ENCODE results near the gene MED31. TPM values are rescaled to one million over a fixed set of nuclear protein-coding genes. Genes with fewer than 3 reads are reported as not detected.
A peak's percentile ranks its signal among the peaks of the same experiment; 100 is the strongest.

The MED31 gene
- total and polyA plus RNA-seq, 2 of the 13 experiments (the other 11 are each of a cell fraction or from before 2014, with no cell fraction given) = 19.0 to 20.9 TPM

GRCh38 chr17:6651354-6651918 lies at the start of gene MED31, which contains the start of gene C17orf100 (continued):
- TF ChIP-seq GATA4 (IDR thresholded peaks at IDR 0.05; ENCODE audit: borderline replicate concordance, low read depth) (peak; percentile 69; the same call in 1 of the 2 replicates), ATF1 (CRISPR knock-in tag; IDR thresholded peaks at IDR 0.05) (0 out of 2 replicates have a peak, but pooled peaks have one; percentile 57), MXI1 (IDR thresholded peaks at IDR 0.05; ENCODE audit: borderline replicate concordance, low read depth, low read length) (peak; percentile 91; the same call in 1 of the 3 replicates), HOXA3 (CRISPR knock-in tag; IDR thresholded peaks at IDR 0.05) (peak; percentile 65; the same call in 1 of the 2 replicates), ELF1 (CRISPR knock-in tag; IDR thresholded peaks at IDR 0.05) (peak; percentile 83), KDM2A (CRISPR knock-in tag; IDR thresholded peaks at IDR 0.05; ENCODE audit: borderline replicate concordance, low read depth) (peak; percentile 78; the same call in 1 of the 2 replicates)

DNA sequence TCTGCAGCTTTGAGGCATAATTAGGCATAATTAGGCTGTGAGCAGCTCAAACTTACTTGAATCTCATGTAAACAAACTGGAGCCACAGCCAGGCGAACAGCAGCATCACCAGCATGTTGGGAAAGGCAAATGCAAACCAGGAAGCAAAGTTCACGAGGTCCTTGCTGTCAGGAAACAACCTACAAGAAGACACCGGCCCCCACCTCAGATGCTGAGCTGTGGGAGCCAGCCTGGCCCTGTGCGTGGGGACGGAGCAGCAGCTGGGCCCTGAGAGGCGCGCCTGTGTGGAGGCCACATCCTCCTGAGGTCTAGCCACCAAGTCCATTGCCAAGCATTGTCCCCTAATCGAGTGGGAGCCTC lies 49.5 kb upstream of the MED31 start:
- H3K9me3 ChIP-seq (ENCODE audit: low read length) = no peaks in the 10 kb centered on the region
- ATAC-seq = peak; percentile 1; the same call in 2 of the 3 replicates
- intact Hi-C loops (cut with micrococcal nuclease; ENCODE audit: unreplicated experiment) (loop anchor here (1.0 to 2.0 kb wide), 3 partner anchors 11 to 35 kb away; no protein-coding TSS in a partner anchor), in situ Hi-C loops (cut with HindIII; ENCODE audit: extremely low pct_ligation_motif_present, low pct_unique_long_range_greater_than_20kb) (no loop called here)
- peak overlapping the region; percentile 70 for H3K4me2 ChIP-seq (ENCODE audit: low read depth, low read length)
- 15% methylated on average over 7 of the region's 8 CpGs for WGBS (ENCODE audit: low lambda C conversion rate)
- H4K20me1 ChIP-seq (ENCODE audit: insufficient read depth, low read length) = no peaks in the 10 kb centered on the region
- H3K4me3 ChIP-seq (replicated peaks in 1 of 3; ENCODE audit: insufficient read depth in 1 of 3, low read depth in 2 of 3, low read length in 3 of 3) = peak overlapping the region in 1 of 3 experiments; percentile 41; a peak in 2 of 6 replicates
- peaks cover 79% of the 10 kb centered on the region for H3K4me1 ChIP-seq (ENCODE audit: insufficient read depth, low read length)
- peak overlapping the region; percentile 68 for H3K9ac ChIP-seq (ENCODE audit: insufficient read depth, low read depth, low read length)
- FAIRE-seq = no peak
- H3K27me3 ChIP-seq (ENCODE audit: control insufficient read depth in 1 of 2, insufficient read depth in 2 of 2, low read length in 2 of 2) = no peaks in the 10 kb centered on the region
- peaks cover 28 to 39% of the 10 kb centered on the region in 2 experiments for H3K36me3 ChIP-seq (replicated peaks in 1 of 2; ENCODE audit: control insufficient read depth in 1 of 2, insufficient read depth in 2 of 2, low read length in 2 of 2)
- peak; percentile 59 for DNase-seq (ENCODE audit: low spot score)
- no peaks in the 10 kb centered on the region for H3K79me2 ChIP-seq (ENCODE audit: insufficient read depth, low read length)
- ChIA-PET CTCF (ENCODE audit: low intra/inter-chr PET ratio, low total read pairs) (interaction anchor here (2.0 to 2.9 kb wide), 2 partner anchors 12 to 35 kb away, joined by 11 to 14 read pairs; partner anchors contain the start of gene SLC13A5), POLR2A (interaction anchor here (1.3 to 11.0 kb wide), 18 partner anchors 7 to 414 kb away, joined by 3 to 419 read pairs (median 6); partner anchors contain the start of genes ASGR2, C17orf100, MED31 and RNASEK)
- H3K27ac ChIP-seq (ENCODE audit: extremely low read length, insufficient read depth, low read length) = peak overlapping the region; percentile 97
- H2AFZ ChIP-seq (ENCODE audit: low read length) = no peak overlapping the region
- BruUV-seq (replicated peaks) = TSS peak; percentile 81
- no peak; the same call in 1 of the 2 replicates for TF ChIP-seq KAT8 (CRISPR knock-in tag; IDR thresholded peaks at IDR 0.05)
- no peak for TF ChIP-seq ZFAT (CRISPR knock-in tag; conservative IDR thresholded peaks at IDR 0.05)
- no peak for TF ChIP-seq CTCF (CRISPR knock-in tag; IDR thresholded peaks at IDR 0.05)
- no peak for TF ChIP-seq ZNF597 (CRISPR knock-in tag; IDR thresholded peaks at IDR 0.05)
- no peak for TF ChIP-seq ZNF20 (CRISPR knock-in tag; IDR thresholded peaks at IDR 0.05)
- TF ChIP-seq FOXA1 (IDR thresholded peaks at IDR 0.05) = no peak
- no peak for TF ChIP-seq FOXA1 (CRISPR knock-in tag; IDR thresholded peaks at IDR 0.05)
- peak; percentile 87 for TF ChIP-seq ZNF687 (CRISPR knock-in tag; IDR thresholded peaks at IDR 0.05)
- no peak for TF ChIP-seq SP4 (CRISPR knock-in tag; IDR thresholded peaks at IDR 0.05)
- TF ChIP-seq, protein P1, sequence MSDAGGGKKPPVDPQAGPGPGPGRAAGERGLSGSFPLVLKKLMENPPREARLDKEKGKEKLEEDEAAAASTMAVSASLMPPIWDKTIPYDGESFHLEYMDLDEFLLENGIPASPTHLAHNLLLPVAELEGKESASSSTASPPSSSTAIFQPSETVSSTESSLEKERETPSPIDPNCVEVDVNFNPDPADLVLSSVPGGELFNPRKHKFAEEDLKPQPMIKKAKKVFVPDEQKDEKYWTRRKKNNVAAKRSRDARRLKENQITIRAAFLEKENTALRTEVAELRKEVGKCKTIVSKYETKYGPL (CRISPR knock-in tag; IDR thresholded peaks at IDR 0.05) = no peak

All from HepG2 (cell line).